ENCODE data around the gene OTC.

The OTC gene

DNA sequence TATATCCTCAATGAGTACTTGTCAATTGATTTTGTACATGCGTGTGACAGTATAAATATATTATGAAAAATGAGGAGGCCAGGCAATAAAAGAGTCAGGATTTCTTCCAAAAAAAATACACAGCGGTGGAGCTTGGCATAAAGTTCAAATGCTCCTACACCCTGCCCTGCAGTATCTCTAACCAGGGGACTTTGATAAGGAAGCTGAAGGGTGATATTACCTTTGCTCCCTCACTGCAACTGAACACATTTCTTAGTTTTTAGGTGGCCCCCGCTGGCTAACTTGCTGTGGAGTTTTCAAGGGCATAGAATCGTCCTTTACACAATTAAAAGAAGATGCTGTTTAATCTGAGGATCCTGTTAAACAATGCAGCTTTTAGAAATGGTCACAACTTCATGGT, at the start of gene OTC:
Gene OTC, plus strand, starts transcription at position 243 of the 400 bp plus-strand sequence. Its CDS starts 93 bp downstream, at position 336.
- DNase-seq (ENCODE audit: low read depth in 2 of 2): no peak

GRCh38 chrX:38304010-38304409, 48.4 kb upstream of the OTC start:
- DNase-seq (ENCODE audit: low read depth in 2 of 2): no peak

DNA sequence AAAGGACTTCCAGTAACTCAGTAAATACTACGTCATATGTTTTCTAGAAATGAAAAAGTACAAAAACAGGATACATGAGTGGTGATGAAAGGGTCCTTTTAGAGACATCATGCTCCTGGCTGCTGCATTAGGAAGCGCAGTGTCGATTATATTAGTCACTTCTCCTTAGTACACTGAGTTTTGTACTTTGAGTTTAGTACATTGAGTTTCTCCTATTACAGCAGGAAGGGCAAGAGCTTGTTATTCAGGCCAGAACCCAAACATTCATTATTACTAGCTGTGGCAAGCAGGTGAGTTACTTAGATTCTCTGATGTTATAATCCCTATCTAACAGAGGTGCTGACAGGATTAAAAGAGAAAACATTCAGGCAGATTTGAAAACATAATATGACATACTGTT, 46.4 kb upstream of the OTC start:
- DNase-seq (ENCODE audit: low read depth in 2 of 2): no peak

DNA sequence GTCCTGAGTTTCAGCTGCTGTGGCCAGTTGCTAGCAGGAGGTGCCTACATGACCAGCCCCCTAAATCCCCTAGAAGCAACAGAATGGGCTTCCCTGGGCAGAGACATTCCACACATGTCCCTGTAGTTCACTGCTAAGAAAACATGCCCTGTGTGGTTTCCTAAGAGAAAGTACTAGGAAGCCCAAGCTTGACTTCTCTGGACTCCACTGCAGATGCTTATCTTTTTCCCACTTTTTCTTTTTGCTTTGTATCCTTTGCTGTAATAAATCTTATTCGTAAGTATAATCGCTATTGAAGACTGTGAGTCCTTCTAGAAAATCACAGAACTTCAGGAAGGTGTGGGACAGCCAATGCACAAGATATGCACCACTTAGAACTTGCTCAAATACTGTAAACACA, 40.7 kb upstream of the OTC start:
- DNase-seq (ENCODE audit: low read depth in 2 of 2): no peak

- peak; percentile 24 to 36 for DNase-seq (ENCODE audit: low read depth in 2 of 2)
These were observed 40.0 kb upstream of the OTC start for GRCh38 chrX:38312436-38312835.

- DNase-seq (ENCODE audit: low read depth in 2 of 2): no peak
These were observed 39.2 kb upstream of the OTC start for GRCh38 chrX:38313190-38313589.

DNA sequence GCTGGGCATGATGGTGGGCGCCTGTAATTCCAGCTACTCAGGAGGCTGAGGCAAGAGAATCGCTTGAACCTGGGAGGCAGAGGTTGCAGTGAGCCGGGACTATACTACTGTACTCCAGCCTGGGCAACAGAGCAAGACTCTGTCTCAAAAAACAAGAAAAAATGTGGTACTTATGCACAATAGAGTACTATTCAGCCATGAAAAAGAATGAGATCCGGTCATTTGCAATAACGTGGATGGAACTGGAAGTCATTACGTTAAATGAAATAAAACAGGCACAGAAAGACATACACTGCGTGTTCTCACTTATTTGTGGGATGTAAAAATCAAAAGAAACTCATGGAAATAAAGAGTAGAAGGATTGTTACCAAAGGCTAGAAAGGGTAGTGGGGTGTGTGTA, 37.2 kb upstream of the OTC start:
- no peak for DNase-seq (ENCODE audit: low read depth in 2 of 2)

GRCh38 chrX:38318196-38318595, 34.2 kb upstream of the OTC start:
- no peak for DNase-seq (ENCODE audit: low read depth in 2 of 2)

- DNase-seq (ENCODE audit: low read depth in 2 of 2): no peak
These were observed 33.8 kb upstream of the OTC start for GRCh38 chrX:38318606-38319005.

- DNase-seq (ENCODE audit: low read depth in 2 of 2): no peak
These were observed 31.6 kb upstream of the OTC start for GRCh38 chrX:38320819-38321218.

DNA sequence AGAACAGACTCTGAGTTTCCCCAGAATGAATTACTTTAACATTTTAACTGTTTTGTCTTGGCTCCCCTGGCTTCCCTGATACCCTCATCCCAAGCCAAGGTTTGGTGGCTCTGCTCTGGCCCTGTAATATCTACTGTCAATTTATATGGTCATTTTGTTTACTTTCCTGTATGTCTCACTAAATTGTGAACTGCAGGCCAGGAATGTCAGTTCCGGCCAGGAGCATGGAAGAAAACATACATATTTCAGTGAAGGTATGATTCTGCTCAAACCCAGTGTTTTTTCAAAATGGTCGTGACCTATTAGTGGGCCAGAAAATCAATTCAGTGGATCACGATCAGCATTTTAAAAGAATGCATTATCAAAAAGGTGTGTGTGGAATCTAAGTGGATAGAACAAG, 26.3 kb upstream of the OTC start:
- no peak for DNase-seq (ENCODE audit: low read depth in 2 of 2)

- DNase-seq (ENCODE audit: low read depth in 2 of 2): peak; percentile 71 to 78
These were observed 25.2 kb upstream of the OTC start, which contains the start of gene RPGR for GRCh38 chrX:38327007-38327774. Gene RPGR (minus strand): TSS chrX:38327509. CDS start chrX:38327367, 142 bp downstream.

GRCh38 chrX:38327775-38328081, 24.7 kb upstream of the OTC start:
- DNase-seq (ENCODE audit: low read depth in 2 of 2): no peak

GRCh38 chrX:38332505-38332904, 19.9 kb upstream of the OTC start:
- DNase-seq (ENCODE audit: low read depth in 2 of 2): no peak

DNA sequence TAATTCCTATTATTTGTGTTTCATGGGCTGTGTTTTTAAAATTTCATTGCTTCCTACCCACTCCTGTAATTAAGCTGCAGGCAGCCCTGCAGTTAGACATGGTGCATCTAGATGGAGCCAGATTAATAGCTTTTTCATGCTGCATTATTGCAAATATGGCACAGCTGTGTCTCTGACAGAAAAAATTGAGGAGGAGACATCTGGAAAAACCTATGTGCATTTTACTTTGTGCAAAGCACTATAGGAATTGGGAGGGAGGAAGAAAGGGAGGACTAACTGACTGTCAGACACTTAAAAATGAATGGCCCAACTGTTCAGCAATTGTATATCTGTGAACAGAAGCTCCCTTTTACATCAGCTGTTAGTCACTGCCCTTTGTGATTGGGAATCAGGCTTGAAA, 17.0 kb upstream of the OTC start:
- no peak for DNase-seq (ENCODE audit: low read depth in 2 of 2)

DNA sequence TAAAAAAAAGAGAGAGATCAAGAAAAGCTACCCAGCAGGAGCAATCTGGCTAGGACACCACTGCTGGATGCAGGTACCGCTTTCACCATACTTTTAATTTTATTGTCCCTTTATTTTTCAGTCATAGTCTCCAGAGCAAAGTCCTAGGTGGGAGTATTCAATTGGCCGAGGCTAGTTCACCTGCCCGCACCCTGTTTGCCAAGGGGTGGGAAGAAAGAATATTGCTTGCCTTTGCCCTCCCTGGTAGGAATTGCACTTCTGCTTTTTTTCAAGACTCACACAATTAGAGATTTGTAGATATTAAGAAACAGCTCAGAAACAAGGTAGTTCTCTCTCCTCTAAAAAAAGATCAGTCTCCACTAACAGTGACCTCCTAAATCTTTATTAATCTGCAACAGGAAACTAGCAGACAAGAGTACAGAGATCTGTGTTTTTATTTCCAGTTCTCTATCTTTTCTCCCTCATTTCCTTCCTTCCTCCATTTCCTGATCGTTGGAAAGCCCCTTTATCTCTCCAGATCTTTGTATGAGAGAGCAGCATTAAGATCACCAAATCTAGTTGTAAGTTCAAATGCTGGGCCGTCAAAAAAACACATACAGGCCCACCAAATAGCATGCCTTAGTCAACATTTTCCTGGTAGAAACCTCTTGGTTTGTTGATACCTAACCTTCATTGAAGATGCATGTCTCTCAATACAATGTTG, 15.7 kb upstream of the OTC start:
- no peak for DNase-seq (ENCODE audit: low read depth in 2 of 2)

GRCh38 chrX:38341442-38341841, 11.0 kb upstream of the OTC start:
- DNase-seq (ENCODE audit: low read depth in 2 of 2): no peak

GRCh38 chrX:38342853-38343778, 9.3 kb upstream of the OTC start:
- no peak for DNase-seq (ENCODE audit: low read depth in 2 of 2)

GRCh38 chrX:38346150-38346549, 6.3 kb upstream of the OTC start:
- DNase-seq (ENCODE audit: low read depth in 2 of 2): no peak

GRCh38 chrX:38347136-38347535, 5.3 kb upstream of the OTC start:
- DNase-seq (ENCODE audit: low read depth in 2 of 2): peak; percentile 11 to 12

DNA sequence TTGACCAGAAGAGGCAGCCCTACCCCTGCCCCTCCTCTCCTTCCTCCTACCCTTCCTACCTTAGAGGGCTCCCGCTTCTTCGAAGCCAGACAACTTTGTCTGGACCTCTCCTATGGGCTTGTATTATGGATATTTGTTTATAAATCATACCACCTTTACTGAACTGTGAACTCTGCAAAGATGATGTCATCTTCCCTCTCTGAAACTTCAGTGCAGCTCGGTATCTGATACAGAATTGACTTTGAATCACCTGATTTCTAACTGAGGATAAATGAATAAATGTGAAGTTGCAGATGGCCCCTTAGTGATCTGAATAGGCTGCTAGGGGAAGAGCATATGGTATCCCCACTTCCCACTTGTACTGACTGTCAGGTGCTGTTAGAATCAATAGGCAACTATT, 1.1 kb upstream of the OTC start:
- DNase-seq (ENCODE audit: low read depth in 2 of 2): no peak

DNA sequence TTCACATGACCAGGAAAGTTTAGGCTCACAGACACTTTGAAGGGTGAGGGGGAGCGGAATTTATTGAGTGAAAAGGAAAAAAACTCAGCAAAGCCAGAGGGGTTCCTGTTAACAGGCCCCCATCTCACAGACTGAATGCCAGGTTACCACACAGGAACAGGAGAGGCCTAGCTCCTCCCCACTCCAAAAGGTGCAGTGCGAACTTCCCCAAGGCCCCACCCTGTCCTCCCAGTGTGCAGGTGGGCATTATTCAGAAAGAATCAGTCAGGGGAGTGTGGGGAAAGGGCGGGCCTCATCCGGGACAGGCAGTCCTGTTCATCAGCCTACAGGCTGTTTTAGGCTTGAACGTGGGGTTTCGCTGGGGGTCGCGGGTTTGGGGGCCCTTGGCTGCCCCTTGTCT, 4.0 kb downstream of the OTC start:
- no peak for DNase-seq (ENCODE audit: low read depth in 2 of 2)
